GM21723 (cell line): ENCODE data around the gene PARD6A.
"Not testable (repeated sequence)": the region's sequence is repeated elsewhere in the genome, so short reads cannot be mapped to it uniquely, and the experiment has no call there.

Experiments used
- ATAC-seq: cut with Tn5 transposase; IDR thresholded peaks from one replicate; pipeline ENCODE4 v1.9.1; 2021; ENCODE audit warnings: mild to moderate bottlenecking, moderate library complexity; ENCODE audit not compliant: unreplicated experiment

PARD6A gene

DNA sequence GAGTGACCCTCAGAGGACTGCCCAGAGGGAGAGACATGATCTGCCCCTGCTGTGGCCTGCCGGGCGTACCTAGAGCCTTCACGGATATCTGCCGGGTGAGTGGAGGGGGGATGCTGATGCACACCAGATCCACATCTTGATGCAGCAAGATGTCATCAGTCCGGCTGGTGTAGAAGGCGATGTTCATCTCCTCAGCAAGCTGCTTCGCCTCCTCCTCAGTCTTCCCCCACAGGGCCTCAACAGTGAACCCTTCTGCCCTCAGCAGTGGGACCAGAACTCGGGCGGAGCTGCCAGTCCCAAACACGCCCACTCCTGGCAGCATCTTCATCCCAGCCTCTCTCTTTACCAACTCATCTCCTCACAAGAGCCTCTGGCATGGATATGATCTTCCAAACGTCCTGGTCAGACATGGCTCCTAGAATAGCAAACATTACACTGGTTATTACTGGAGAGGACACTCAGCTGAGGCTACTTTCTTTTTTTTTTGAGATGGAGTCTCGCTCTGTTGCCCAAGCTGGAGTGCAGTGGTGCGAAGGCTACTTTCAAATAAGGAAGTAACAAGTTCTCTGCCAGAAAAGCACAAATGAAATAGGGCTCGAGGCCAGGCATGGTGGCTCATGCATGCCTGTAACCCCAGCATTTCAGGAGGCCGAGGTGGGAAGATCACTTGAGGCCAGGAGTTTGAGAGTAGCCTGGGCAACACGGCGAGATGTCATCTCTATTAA is 24.8 kb downstream of the PARD6A start:
- no peak for ATAC-seq

DNA sequence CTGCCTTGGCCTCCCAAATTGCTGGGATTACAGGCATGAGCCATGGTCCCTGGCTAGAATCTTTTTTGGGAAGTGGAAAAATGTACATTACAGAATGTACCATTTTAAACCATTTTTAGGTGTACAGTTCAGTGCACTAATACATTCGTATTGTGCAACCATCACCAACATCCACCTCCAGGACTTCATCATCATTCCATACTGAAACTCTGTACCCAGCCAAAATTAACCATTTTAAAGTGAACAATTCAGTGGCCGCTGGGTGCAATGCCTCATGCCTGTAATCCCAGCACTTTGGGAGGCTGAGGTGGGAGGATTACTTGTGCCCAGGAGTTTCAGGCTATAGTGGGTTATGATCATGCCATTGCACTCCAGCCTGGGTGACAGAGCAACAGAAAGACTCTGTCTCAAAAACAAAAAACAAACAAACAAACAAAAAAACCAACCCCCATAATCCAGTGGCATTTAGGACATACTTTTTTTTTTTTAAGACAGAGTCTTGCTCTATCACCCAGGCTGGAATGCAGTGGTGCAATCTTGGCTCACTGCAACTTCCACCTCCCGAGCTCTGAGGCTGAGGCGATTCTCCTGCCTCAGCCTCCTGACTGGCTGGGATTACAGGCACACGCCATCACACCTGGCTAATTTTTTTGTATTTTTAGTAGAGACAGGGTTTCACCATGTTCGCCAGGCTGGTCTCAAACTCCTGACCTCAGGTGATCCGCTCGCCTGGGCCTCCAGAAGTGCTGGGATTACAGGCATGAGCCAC is 32.9 kb downstream of the PARD6A start:
- not testable (repeated sequence) for ATAC-seq

DNA sequence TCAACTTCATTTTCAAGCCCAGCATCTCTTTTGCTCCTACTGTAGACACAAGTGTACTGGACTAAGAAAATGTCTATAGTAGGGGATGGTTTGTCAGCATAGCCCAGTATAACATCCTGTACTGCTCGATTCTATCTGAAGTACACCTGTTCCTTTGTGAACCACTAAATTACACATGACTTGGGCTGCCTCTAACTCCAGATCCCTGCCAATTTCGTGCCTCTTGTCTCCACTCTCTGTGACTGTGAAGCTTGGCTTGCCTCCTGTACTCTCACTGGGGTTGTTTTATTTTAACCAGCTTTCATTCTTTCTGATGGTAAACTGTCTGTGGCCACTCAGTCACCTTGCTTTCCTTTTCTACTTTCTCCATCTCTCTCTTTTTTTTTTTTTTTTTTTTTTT is 33.9 kb downstream of the PARD6A start:
- no peak for ATAC-seq

DNA sequence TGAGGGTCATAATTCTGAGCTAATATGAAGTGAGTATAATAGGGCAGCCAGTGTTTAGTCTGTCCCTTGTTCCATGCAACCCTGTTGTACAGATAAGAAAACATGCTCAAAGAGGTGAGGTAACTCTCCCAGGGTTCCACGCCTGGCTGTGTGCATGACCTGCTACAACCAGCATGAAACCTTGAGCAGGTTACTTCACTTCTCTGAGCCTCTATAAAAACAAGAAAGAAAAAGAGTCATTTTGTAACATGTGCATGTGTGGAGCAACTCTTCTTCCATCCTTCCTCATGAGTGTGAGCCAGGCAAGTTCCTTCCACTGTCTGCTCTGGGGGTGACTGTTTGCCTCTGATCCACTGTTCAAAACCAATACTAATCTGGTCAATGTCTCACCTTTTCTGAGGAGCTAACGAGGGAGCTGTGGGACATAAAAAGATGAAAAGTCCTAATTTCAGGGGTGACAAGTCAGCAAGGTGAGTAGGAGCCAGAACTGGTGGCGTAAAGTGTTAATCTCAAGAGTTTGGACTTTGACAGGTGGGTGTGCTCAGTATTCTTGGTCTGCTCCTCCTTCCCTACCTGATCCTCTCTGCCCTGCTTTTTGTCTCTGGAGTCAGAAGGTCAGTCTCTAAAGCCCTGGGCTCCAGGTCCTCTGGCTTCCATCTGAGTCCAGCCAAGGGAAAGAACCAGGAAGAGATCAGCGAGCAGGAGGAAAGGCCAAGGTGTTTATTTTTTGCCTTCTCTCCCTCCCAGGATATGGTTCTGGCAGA is 36.8 kb downstream of the PARD6A start:
- no peak for ATAC-seq

DNA sequence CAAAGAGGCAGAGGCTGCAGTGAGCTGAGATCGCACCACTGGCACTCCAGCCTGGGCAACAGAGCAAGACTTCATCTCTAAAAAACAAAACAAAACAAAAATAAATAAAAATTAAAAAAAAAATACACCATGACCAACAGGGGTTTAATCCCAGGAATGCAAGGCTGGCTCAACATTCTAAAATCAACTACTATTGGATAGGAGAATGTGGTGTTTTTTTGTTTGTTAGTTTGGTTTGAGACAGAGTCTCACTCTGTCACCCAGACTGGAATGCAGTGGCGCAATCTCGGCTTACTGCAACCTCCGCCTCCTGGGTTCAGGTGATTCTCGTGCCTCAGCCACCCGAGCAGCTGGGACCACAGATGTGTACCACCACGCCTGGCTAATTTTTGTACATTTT is 38.5 kb downstream of the PARD6A start:
- ATAC-seq: no peak

DNA sequence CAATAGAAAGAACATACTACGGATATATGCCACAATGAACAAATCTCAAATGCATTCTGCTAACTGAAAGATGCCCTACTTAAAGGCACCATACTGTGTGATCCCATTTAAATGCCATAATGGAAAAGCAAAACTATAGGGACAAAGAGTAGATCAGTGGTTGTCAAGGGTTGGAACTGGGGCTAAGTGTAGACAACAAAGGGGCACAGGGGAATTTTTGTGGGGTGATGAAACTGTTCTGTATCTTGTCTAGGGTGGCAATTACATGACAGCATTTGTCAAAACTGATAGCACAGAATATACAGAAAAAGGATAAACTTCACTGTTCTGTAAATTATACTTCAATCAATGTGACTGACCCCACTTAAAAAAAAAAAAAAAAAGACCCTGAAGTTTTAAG is 40.7 kb downstream of the PARD6A start:
- no peak for ATAC-seq

DNA sequence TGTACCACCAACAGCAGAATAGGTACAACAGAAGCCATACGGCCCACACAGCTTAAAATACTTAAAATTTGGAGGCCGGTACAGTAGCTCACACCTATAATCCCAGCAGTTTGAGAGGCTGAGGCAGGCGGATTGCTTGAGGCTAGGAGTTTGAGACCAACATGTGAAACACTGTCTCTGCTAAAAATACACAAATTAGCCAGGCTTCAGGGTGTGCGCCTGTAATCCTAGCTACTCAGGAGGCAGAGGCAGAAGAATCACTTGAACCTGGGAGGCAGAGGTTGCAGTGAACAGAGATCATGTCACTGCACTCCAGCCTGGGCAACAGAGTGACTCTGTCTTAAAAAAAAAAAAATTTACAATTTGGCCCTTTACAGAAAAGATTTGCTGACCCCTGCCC is 41.4 kb downstream of the PARD6A start:
- no peak for ATAC-seq

DNA sequence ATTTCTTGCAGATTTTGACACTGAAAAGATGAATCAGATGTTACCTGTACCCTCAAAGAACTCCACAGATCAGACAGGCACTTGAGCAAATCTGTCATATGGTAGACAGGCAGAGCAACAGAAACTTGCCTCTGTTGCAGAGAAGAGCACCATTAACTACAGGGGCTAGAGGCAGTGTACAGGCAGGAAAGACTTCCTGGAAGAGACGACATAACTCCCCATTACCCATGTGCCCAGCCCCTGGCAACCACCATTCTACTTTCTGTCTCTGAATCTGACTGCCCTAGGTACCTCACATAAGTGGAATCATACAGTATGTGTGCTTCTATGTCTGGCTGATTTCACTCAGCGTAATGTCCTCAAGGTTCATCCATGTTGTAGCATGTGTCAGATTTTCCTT is 42.9 kb downstream of the PARD6A start:
- ATAC-seq: no peak

DNA sequence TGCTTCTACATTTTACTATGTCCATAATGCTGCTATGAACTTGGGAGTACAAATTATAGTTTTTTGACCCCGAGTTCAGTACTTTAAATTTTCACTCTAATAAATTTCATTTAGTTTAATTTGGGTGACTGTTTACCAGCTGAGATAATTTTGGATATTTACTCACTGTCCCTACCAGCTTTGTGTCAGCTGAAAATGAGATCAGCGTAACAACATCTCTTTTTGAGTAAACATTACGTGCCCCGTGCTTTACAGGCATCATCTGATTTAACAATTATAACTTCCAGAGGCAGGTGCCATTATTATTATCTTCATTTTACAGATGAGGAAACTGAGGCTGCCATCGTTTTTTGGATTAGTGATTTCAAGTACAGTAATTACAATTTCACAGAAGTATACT is 43.4 kb downstream of the PARD6A start:
- ATAC-seq: no peak

DNA sequence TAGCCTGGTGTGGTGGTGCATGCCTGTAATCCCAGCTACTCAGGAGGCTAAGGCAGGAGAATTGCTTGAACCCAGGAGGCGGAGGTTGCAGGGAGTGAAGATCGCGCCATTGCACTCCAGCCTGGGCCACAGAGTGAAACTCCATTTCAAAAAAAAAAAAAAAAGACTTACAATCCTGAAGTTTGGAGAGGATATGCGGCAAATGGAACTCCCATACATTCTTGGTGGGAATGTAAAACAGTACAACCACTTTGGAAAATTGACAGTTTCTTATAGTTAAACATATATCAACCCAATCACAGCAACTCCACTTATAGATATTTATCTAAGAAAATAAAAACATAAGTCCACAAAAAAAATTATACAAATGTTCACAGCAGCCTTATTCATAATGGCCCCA is 46.5 kb downstream of the PARD6A start:
- no peak for ATAC-seq

DNA sequence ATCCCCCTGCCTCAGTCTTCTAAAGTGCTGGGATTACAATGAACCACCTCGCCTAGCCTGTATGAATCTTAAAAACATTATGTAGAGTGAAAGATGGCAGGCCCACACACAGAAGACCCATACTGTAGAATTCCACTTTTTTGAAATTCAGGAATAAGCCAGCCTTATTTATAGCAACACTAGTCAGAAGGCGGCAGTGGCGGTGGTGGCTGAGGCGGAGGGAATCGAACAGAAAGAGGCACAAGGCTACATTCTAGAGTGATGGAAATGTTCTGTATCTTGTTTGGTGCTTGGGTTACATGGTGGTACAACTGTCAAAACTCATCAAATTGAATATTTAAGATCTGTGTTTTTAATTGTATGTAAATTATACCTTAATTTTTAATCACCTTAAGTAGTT is 47.0 kb downstream of the PARD6A start:
- no peak for ATAC-seq

DNA sequence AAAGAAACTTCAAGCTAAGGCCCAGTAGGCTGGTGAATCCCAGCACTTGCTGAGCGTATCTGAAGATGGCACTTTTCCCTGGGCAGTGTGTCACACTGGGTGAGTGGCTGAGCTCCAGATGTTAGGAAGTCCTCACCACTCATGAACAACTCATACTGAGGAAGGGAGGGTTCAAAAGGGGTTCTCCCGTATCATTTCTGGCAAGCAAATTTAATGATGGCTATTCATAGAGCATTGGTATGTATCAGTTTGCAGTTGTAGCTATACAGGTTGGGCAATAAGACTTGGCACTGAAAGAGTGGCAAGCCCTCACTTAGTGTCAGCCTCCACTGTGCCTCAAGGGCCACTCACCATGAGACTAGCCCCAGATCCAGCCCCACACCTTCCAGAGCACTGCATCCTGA is 47.6 kb downstream of the PARD6A start:
- no peak for ATAC-seq

DNA sequence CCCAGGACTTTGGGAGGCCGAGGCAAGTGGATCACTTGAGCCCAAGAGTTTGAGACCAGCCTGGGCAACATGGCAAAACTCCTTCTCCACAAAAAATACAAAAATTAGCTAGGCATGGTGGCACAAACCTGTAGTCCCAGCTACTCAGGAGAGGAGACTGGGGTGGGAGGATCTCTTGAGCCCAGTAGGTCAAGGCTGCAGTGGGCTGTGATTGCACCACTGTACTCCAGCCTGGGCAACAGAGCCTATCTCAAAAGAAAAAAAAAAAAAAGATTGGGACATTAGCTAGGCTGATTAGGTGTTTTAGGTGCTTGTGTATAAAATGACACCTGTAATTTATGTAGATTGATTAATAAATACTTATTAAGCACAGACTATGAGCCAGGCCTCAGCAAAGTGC is 48.3 kb downstream of the PARD6A start:
- no peak for ATAC-seq

DNA sequence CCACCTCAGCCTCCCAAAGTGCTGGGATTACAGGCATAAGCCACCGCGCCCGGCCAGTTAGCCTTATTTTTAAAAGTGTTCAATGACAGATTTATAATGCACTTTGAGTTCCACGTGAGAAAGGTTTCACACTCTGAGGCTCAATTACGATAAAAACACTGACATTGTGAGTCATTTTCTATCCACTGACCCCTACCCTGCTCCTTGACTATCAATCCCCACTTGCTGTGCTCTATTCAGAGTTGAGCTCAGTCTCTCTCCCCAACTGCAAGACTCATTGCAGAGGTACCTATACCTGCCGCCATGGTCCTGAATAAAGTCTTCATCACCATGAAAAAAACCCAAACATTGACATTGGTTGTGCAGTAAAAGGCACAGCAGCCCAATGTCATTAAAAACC is 49.8 kb downstream of the PARD6A start:
- ATAC-seq: no peak
